ENCODE results near the gene CNGA2.

DNA sequence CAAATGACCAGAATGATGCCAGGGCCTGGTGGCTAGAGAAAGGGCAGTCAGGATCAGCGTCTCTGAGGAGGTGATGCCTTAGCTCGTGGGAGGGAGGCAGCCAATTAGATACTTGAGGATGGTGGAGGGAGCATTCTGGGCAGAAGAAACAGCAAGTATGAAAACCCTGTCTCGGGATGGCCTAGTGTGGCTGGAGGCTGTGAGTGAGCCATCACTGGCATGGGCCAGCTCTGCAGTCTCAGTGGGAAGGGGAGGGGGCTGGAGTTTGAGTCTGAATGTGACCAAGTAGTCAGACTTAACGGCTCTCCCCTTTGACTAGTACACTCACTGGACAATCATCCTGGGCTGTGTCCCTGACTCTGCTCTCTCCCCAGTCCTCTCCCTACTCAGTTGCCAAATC, 7.1 kb downstream of the CNGA2 start:
- TF ChIP-seq, protein P1, sequence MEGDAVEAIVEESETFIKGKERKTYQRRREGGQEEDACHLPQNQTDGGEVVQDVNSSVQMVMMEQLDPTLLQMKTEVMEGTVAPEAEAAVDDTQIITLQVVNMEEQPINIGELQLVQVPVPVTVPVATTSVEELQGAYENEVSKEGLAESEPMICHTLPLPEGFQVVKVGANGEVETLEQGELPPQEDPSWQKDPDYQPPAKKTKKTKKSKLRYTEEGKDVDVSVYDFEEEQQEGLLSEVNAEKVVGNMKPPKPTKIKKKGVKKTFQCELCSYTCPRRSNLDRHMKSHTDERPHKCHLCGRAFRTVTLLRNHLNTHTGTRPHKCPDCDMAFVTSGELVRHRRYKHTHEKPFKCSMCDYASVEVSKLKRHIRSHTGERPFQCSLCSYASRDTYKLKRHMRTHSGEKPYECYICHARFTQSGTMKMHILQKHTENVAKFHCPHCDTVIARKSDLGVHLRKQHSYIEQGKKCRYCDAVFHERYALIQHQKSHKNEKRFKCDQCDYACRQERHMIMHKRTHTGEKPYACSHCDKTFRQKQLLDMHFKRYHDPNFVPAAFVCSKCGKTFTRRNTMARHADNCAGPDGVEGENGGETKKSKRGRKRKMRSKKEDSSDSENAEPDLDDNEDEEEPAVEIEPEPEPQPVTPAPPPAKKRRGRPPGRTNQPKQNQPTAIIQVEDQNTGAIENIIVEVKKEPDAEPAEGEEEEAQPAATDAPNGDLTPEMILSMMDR (IDR thresholded peaks at IDR 0.05): no peak
- no peak for TF ChIP-seq POLR2A (IDR thresholded peaks at IDR 0.05)
